GM21723 (cell line): Measurements from ENCODE around the gene HSD17B4.
"Not testable (repeated sequence)": the region's sequence is repeated elsewhere in the genome, so short reads cannot be mapped to it uniquely, and the experiment has no call there.

Experiments
- ATAC-seq: cut with Tn5 transposase; IDR thresholded peaks from one replicate; pipeline ENCODE4 v1.9.1; 2021; ENCODE audit warnings: mild to moderate bottlenecking, moderate library complexity; ENCODE audit not compliant: unreplicated experiment

Gene HSD17B4

GRCh38 chr5:119428574-119428973 lies 23.7 kb upstream of the HSD17B4 start:
- not testable (repeated sequence) for ATAC-seq

GRCh38 chr5:119432674-119433237 lies 19.5 kb upstream of the HSD17B4 start:
- not testable (repeated sequence) for ATAC-seq

- ATAC-seq: peak; percentile 95
Measured at GRCh38 chr5:119435436-119436132, 16.7 kb upstream of the HSD17B4 start.

GRCh38 chr5:119437785-119438586 lies 14.3 kb upstream of the HSD17B4 start:
- ATAC-seq: not testable (repeated sequence)

GRCh38 chr5:119438587-119438917 lies 13.7 kb upstream of the HSD17B4 start:
- not testable (repeated sequence) for ATAC-seq

GRCh38 chr5:119439140-119439631 lies 13.1 kb upstream of the HSD17B4 start:
- peak; percentile 57 for ATAC-seq

GRCh38 chr5:119439632-119440031 lies 12.7 kb upstream of the HSD17B4 start:
- ATAC-seq: not testable (repeated sequence)

GRCh38 chr5:119444643-119445042 lies 7.7 kb upstream of the HSD17B4 start:
- ATAC-seq: not testable (repeated sequence)

- no peak for ATAC-seq
Measured at GRCh38 chr5:119445544-119445943, 6.8 kb upstream of the HSD17B4 start.

GRCh38 chr5:119449882-119450281 lies 2.4 kb upstream of the HSD17B4 start:
- no peak for ATAC-seq

- not testable (repeated sequence) for ATAC-seq
Measured at GRCh38 chr5:119450627-119451026, 1.7 kb upstream of the HSD17B4 start.

- no peak for ATAC-seq
Measured at GRCh38 chr5:119451561-119451960, 736 bp upstream of the HSD17B4 start.

GRCh38 chr5:119452060-119452372 lies 281 bp upstream of the HSD17B4 start:
- ATAC-seq: no peak

- ATAC-seq: peak; percentile 17
Measured at GRCh38 chr5:119453040-119453373, 710 bp downstream of the HSD17B4 start.

GRCh38 chr5:119454171-119454570 lies 1.9 kb downstream of the HSD17B4 start:
- no peak for ATAC-seq

- ATAC-seq: no peak
Measured at GRCh38 chr5:119458911-119459632, 6.8 kb downstream of the HSD17B4 start.

- ATAC-seq: no peak
Measured at GRCh38 chr5:119465640-119466039, 13.3 kb downstream of the HSD17B4 start.

- ATAC-seq: no peak
Measured at GRCh38 chr5:119468286-119468685, 16.0 kb downstream of the HSD17B4 start.

- ATAC-seq: peak; percentile 62
Measured at GRCh38 chr5:119470105-119470763, 17.9 kb downstream of the HSD17B4 start.

- ATAC-seq: peak; percentile 68
Measured at GRCh38 chr5:119470851-119471451, 18.7 kb downstream of the HSD17B4 start.
